T-helper 2 cell treated with Interferon-gamma antibody and Interleukin-4, amounts not matched to agents 5 μg/mL and 100 μg/mL, for 36 hours (primary cell): Measurements from ENCODE around the gene TAOK2.
"Not testable (repeated sequence)": the region's sequence is repeated elsewhere in the genome, so short reads cannot be mapped to it uniquely, and the experiment has no call there.

Source experiments
- DNase-seq: peaks from one replicate; pipeline ENCODE4 v3.0.0; 2021; ENCODE audit warnings: low spot score
- H3K27ac Mint-ChIP-seq: one replicate; pipeline ENCODE4 v1.8.0; 2021; ENCODE audit warnings: mild to moderate bottlenecking, mixed read lengths
- H3K27me3 Mint-ChIP-seq: one replicate; pipeline ENCODE4 v1.8.0; 2021; ENCODE audit warnings: low read depth, mixed read lengths
- H3K36me3 Mint-ChIP-seq: one replicate; pipeline ENCODE4 v1.8.0; 2021; ENCODE audit warnings: low read depth, mixed read lengths
- H3K4me1 Mint-ChIP-seq: one replicate; pipeline ENCODE4 v1.8.0; 2021; ENCODE audit warnings: low read depth, mixed read lengths
- H3K4me3 Mint-ChIP-seq: one replicate; pipeline ENCODE4 v1.8.0; 2022; ENCODE audit warnings: mild to moderate bottlenecking, moderate library complexity, mixed read lengths
- H3K9me3 Mint-ChIP-seq: one replicate; pipeline ENCODE4 v1.8.0; 2021; ENCODE audit warnings: mixed read lengths

TAOK2 gene

DNA sequence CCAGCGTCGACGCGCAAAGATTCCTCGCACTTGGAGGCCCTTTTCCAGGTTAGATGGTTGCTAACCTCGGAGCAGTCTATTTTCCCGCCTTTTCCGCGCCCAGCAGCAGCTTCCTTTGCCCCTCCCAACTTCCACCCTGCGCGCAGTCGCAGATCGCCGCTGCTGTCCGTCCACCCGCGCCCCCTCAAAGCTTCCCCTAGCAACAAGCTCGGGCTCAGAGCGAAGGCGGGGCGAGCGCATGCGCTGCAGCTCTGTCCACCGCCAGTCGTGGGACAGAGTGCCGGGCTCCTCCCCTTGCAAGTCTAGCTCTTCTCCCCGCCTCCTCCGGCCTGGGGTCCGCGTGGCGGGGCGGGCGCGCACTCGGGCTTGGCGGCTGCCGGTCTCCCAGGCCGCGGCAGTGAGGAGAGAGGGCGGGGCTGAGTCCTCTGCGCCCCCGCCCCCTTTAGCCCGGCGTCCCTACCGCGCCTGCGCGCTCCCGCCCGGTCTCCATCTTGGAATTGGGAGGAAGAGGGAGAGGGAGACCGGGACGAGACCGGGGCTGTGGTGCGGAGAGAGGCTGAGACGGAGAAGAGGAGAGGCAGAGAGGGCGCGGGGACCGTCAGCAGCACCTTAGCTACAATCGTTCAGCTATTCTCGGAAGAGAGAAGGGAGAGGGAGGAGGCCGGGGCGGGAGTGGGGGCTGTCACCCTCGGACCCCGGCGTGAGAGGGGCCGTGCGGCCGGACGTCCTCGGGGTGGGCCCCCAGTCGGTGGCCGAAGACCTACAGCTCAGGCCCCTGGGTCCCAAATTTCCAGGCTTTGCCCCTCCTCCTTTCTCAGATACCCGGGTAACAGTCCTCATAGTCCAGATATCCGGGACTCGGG lies at the start of gene TAOK2:
Gene TAOK2, plus strand, starts transcription at position 485 of the 863 bp plus-strand sequence. CDS start 3,905 bp downstream, outside the sequence.
- peak; percentile 99 for DNase-seq
- Mint-ChIP-seq H3K9me3 (peaks cover 9% of the 10 kb centered on the region), H3K27me3 (no peaks in the 10 kb centered on the region), H3K27ac (peak within 1 kb of the TSS; percentile 95), H3K4me1 (peaks cover 28% of the 10 kb centered on the region), H3K4me3 (peak within 1 kb of the TSS; percentile 98), H3K36me3 (peaks cover 30% of the 10 kb centered on the region)

GRCh38 chr16:29925105-29925756 lies 48.4 kb upstream of the TAOK2 start:
- Mint-ChIP-seq H3K36me3 (peaks cover 26% of the 10 kb centered on the region), H3K4me1 (peaks cover 35% of the 10 kb centered on the region), H3K27me3 (no peaks in the 10 kb centered on the region), H3K9me3 (no peaks in the 10 kb centered on the region), H3K4me3 (peak overlapping the region; percentile 89), H3K27ac (peak overlapping the region; percentile 87)
- no peak for DNase-seq

DNA sequence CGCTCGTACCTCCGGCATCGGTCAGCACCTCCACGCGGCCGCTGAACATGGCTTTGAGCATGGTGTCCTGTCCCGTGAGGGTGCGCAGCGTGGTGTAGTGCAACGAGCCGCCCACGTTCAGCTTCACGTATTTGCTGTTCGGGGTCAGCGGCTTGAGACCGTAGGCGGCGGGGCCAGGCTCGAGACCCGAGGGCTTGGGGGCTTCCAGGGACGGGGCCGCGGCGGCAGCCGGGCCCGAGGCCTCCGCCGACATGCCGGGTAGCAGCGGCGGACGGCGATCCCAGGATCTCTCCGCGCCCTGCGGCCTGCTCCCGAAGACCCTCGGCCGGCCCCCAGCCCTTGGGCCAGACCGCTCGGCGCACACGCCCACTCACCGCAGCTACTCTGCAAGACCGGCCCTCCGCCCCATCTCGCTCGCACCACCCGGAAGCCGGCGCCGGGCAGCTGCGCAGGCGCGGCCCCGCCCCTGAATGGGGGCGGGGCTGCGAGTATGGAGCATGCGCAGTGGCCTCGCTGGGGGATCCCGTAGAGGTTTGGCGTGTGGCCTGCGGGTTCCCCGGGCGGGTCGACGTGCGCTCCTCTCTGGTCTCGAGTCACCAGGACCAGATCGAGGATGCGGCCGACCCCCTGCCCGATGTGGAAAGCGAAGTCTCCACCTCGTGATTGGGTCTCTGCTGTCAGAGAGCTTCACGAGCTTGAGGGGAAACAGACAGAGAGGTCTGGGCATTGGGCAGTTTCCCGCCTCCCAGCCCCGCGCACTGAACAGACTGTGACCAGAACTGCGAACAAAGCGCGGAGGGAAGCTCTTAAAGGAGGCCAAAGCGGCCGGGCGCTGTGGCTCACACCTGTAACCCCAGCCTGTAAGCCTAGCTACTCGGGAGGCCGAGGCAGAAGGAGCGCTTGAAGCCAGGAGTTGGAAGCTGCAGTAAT lies 47.6 kb upstream of the TAOK2 start, which contains the start of gene KCTD13:
Gene KCTD13, minus strand, starts transcription at position 446 of the 930 bp plus-strand sequence. Its CDS starts 193 bp downstream, at position 253.
- H3K4me1 Mint-ChIP-seq = peaks cover 31% of the 10 kb centered on the region
- peak within 1 kb of the TSS; percentile 94 for H3K27ac Mint-ChIP-seq

GRCh38 chr16:29926711-29927052 lies 47.0 kb upstream of the TAOK2 start:
- Mint-ChIP-seq H3K4me1 (peaks cover 29% of the 10 kb centered on the region), H3K27me3 (no peaks in the 10 kb centered on the region), H3K36me3 (peaks cover 14% of the 10 kb centered on the region), H3K4me3 (peak overlapping the region; percentile 94), H3K27ac (peak overlapping the region; percentile 94), H3K9me3 (no peaks in the 10 kb centered on the region)
- no peak for DNase-seq

More for the DNA sequence above, 47.6 kb upstream of the TAOK2 start, which contains the start of gene KCTD13:
- Mint-ChIP-seq H3K27me3 (no peaks in the 10 kb centered on the region), H3K4me3 (peak within 1 kb of the TSS; percentile 94), H3K36me3 (peaks cover 19% of the 10 kb centered on the region), H3K9me3 (no peaks in the 10 kb centered on the region)
- peak; percentile 94 for DNase-seq

DNA sequence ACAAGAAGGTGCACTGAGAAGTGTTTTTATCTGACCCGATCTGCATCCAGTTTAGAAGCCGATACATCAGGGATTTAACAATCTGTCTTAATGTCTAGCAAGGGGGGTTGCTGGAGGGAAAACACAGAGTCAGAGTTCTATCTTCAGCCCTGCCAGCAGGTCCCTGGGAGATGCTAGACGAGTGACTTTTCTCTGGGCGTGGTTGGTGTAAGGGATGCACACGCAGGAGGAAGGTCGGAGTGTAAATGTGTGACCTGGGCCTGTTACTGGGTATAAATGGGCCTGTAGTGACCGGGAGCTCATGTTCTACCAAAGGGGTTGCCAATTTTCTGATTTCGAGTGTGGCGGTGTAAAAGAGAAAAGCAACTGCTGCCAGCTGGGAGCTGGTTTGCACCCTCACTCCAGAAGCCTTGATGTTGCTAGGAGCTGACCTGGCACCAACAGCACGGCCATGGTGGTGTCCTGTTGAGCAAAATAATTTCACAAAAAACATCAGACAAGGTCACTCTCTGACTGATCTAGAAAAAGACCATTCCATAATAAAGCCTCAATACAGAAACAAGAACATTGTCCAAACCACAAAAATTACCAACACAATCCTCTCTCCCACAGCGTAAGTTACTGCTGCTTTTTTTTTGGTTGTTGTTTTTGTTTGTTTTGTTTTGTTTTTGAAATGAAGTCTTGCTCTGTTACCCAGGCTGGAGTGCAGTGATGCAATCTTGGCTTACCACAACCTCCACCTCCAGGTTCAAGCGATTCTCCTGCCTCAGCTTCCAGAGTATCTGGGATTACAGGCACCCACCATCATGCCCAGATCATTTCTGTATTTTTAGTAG lies 46.4 kb upstream of the TAOK2 start:
- no peaks in the 10 kb centered on the region for H3K27me3 Mint-ChIP-seq
- peaks cover 14% of the 10 kb centered on the region for H3K36me3 Mint-ChIP-seq
- no peak for DNase-seq
- H3K9me3 Mint-ChIP-seq = no peaks in the 10 kb centered on the region
- H3K4me1 Mint-ChIP-seq = peaks cover 29% of the 10 kb centered on the region
- peak overlapping the region; percentile 94 for H3K27ac Mint-ChIP-seq
- H3K4me3 Mint-ChIP-seq = peak overlapping the region; percentile 94

- not testable (repeated sequence) for H3K4me3 Mint-ChIP-seq, H3K36me3 Mint-ChIP-seq, H3K27ac Mint-ChIP-seq, DNase-seq, H3K4me1 Mint-ChIP-seq, H3K9me3 Mint-ChIP-seq
- H3K27me3 Mint-ChIP-seq = peaks cover 17% of the 10 kb centered on the region
These were observed 41.9 kb upstream of the TAOK2 start for GRCh38 chr16:29931750-29932149.

- Mint-ChIP-seq H3K4me1 (peaks cover 2% of the 10 kb centered on the region), H3K36me3 (no peaks in the 10 kb centered on the region), H3K4me3 (no peak overlapping the region), H3K27ac (no peak overlapping the region), H3K27me3 (peaks cover 6% of the 10 kb centered on the region), H3K9me3 (no peaks in the 10 kb centered on the region)
- DNase-seq = no peak
These were observed 33.0 kb upstream of the TAOK2 start for GRCh38 chr16:29940656-29941055.

GRCh38 chr16:29943846-29944799 lies 29.5 kb upstream of the TAOK2 start:
- H3K27ac Mint-ChIP-seq = no peak overlapping the region
- peaks cover 2% of the 10 kb centered on the region for H3K4me1 Mint-ChIP-seq
- H3K36me3 Mint-ChIP-seq = no peaks in the 10 kb centered on the region
- H3K9me3 Mint-ChIP-seq = no peaks in the 10 kb centered on the region
- DNase-seq = no peak
- H3K4me3 Mint-ChIP-seq = no peak overlapping the region
- peaks cover 5% of the 10 kb centered on the region for H3K27me3 Mint-ChIP-seq

DNA sequence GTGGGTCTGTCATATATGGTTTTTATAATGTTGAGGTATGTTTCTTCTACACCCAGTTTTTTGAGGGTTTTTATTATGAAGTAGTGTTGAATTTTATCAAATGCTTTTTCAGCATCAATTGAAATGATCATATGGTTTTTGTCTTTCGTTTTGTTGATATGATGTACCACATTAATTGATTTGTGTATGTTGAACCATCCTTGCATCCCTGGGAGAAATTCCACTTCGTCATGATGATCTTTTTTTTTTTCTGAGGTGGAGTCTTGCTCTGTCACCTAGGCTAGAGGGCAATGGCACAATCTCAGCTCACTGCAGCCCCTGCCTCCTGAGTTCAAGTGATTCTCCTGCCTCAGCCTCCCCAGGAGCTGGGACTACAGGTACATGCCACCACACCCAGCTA lies 25.8 kb upstream of the TAOK2 start:
- H3K4me3 Mint-ChIP-seq = no peak overlapping the region
- peaks cover 2% of the 10 kb centered on the region for H3K36me3 Mint-ChIP-seq
- H3K27me3 Mint-ChIP-seq = peaks cover 5% of the 10 kb centered on the region
- DNase-seq = no peak
- H3K9me3 Mint-ChIP-seq = peaks cover 3% of the 10 kb centered on the region
- no peaks in the 10 kb centered on the region for H3K4me1 Mint-ChIP-seq
- H3K27ac Mint-ChIP-seq = no peak overlapping the region

DNA sequence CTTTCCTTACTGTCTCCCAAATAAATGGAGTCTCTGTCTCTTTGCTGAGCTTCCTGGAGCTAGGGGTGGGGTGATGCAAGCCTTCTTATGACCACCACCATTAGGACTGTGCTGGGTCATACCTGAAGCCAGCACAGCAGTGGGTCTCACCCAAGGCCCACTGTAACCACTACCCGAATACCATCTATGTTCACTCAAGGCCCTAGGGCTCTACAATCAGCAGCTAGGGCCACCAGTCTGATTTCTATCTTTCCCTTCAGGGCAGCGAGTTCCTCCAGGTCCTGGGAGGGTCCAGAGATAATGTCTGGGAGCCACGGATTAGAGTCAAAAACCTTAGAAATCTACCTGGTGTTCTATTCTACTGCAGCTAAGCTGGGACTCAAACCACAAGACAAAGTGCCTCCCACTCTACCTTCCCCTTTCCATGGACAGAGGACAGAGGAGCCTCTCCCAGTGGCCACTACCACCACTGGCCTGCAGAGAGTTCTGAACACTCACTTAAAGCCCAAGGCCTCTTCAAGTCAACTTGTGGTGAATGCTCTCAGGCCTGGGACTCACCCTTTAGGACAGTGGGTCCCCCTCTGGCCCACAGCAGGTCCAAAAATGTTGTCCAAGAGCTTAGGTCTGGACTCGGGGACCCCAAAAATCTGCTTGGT lies 22.7 kb upstream of the TAOK2 start:
- no peak for DNase-seq
- no peak overlapping the region for H3K27ac Mint-ChIP-seq

DNA sequence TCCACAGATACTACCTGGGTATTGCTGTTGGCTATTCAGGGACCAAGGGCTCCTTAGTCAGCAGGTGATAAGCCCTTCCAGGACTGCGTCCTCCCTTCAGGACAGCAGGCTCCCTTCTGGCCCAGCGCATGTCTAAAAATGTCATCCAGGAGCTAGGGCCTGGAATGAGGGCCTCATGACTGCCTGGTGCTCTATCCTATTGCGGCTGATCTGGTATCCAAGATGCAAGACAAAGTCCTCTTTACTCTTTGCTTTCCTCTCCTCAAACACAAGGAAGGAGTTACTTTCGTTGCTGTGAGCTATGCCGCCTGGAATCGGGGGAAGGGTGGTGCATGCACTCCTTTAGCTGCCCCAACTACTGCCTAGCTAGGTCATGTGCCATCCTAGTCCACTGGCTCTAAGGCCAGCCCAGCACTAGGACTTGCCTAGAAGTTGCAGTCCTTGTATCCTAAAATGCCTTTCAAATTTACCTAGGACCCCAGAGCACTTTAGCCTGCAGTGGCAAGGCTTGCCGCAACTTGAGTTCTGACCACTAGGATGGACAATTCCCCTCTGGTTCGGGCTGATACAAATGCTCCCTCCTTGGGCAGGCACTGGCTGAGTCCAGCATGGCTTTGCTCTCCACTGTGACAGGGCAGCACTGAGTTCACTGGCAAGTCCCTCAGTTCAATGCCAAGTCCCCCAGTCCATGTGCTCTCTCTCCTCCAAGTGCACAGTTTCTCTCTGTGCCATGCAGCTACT lies 21.9 kb upstream of the TAOK2 start:
- peaks cover 2% of the 10 kb centered on the region for H3K36me3 Mint-ChIP-seq
- H3K27ac Mint-ChIP-seq = no peak overlapping the region
- H3K4me3 Mint-ChIP-seq = no peak overlapping the region
- H3K27me3 Mint-ChIP-seq = peaks cover 5% of the 10 kb centered on the region
- H3K9me3 Mint-ChIP-seq = peaks cover 3% of the 10 kb centered on the region
- H3K4me1 Mint-ChIP-seq = no peaks in the 10 kb centered on the region
- DNase-seq = no peak

More for the DNA sequence above, 22.7 kb upstream of the TAOK2 start:
- no peaks in the 10 kb centered on the region for H3K4me1 Mint-ChIP-seq
- peaks cover 2% of the 10 kb centered on the region for H3K36me3 Mint-ChIP-seq
- H3K9me3 Mint-ChIP-seq = peaks cover 3% of the 10 kb centered on the region
- H3K27me3 Mint-ChIP-seq = peaks cover 5% of the 10 kb centered on the region
- H3K4me3 Mint-ChIP-seq = no peak overlapping the region
